ENCODE results near the gene DSG2. TPM values are rescaled to one million over a fixed set of nuclear protein-coding genes. Genes with fewer than 3 reads are reported as not detected.

Gene DSG2
- total and polyA plus RNA-seq, 8 donors: 6.1 to 130 (median 17.1) TPM

GRCh38 chr18:31586616-31587015, 88.6 kb downstream of the DSG2 start:
- H3K4me1 ChIP-seq: peaks cover 0 to 7% (median 3%) of the 10 kb centered on the region in 4 donors

GRCh38 chr18:31587529-31587928, 89.6 kb downstream of the DSG2 start:
- no peak for DNase-seq
- Histone ChIP-seq H3K27ac (no peak overlapping the region), H3K36me3 (no peaks in the 10 kb centered on the region), H3K9me3 (no peaks in the 10 kb centered on the region), H3K27me3 (no peaks in the 10 kb centered on the region), H3K4me3 (no peak overlapping the region), H3K4me1 (peaks cover 0 to 9% (median 3%) of the 10 kb centered on the region in 4 donors)
- intact Hi-C loops (cut with DNase I; ENCODE audit: low total_unique reads): no loop called here
- 79 to 90% (median 86%) methylated on average over 4 of the region's 4 CpGs for WGBS, 5 donors
- TF ChIP-seq EP300 (IDR thresholded peaks at IDR 0.05): no peak

More at GRCh38 chr18:31586616-31587015, 88.6 kb downstream of the DSG2 start:
- Histone ChIP-seq H3K9me3 (no peaks in the 10 kb centered on the region), H3K4me3 (no peak overlapping the region), H3K27me3 (no peaks in the 10 kb centered on the region), H3K36me3 (no peaks in the 10 kb centered on the region), H3K27ac (no peak overlapping the region)
- DNase-seq: no peak
- WGBS, 5 donors: 33 to 59% (median 46%) methylated on average over 5 of the region's 5 CpGs
- intact Hi-C loops (cut with DNase I; ENCODE audit: low total_unique reads): no loop called here
- no peak for TF ChIP-seq POLR2AphosphoS5 (IDR thresholded peaks at IDR 0.05)
- no peak for TF ChIP-seq EP300 (IDR thresholded peaks at IDR 0.05)
- no peak for TF ChIP-seq POLR2A (IDR thresholded peaks at IDR 0.05)
- TF ChIP-seq, protein P1, sequence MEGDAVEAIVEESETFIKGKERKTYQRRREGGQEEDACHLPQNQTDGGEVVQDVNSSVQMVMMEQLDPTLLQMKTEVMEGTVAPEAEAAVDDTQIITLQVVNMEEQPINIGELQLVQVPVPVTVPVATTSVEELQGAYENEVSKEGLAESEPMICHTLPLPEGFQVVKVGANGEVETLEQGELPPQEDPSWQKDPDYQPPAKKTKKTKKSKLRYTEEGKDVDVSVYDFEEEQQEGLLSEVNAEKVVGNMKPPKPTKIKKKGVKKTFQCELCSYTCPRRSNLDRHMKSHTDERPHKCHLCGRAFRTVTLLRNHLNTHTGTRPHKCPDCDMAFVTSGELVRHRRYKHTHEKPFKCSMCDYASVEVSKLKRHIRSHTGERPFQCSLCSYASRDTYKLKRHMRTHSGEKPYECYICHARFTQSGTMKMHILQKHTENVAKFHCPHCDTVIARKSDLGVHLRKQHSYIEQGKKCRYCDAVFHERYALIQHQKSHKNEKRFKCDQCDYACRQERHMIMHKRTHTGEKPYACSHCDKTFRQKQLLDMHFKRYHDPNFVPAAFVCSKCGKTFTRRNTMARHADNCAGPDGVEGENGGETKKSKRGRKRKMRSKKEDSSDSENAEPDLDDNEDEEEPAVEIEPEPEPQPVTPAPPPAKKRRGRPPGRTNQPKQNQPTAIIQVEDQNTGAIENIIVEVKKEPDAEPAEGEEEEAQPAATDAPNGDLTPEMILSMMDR (IDR thresholded peaks at IDR 0.05): no peak

DNA sequence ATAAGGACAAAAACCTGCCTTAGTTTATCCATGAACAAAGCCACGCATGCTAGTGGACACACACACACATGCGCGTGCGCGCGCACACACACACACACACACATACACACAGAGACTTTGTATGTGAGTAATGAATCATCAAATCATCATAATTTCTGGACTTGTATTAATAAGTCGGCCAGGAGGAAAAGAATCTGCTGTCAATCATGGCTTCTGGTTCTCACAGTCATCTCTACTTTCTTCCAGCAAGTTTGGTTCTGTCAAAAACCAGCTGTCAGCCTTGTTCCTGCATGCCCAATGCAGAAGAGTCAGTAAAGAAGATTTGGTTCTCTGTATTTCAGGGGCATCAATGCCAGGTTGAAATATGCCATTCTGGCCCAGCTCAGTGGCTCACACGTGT, 92.6 kb downstream of the DSG2 start:
- TF ChIP-seq POLR2A (IDR thresholded peaks at IDR 0.05) (no peak), EP300 (IDR thresholded peaks at IDR 0.05) (no peak), POLR2AphosphoS5 (IDR thresholded peaks at IDR 0.05) (no peak)
- TF ChIP-seq, protein P1 (IDR thresholded peaks at IDR 0.05): no peak
- no peak overlapping the region for H3K4me3 ChIP-seq
- H3K27me3 ChIP-seq: no peaks in the 10 kb centered on the region
- no peaks in the 10 kb centered on the region for H3K36me3 ChIP-seq
- WGBS, 5 donors: 82 to 89% (median 87%) methylated on average over 8 of the region's 8 CpGs
- H3K9me3 ChIP-seq: no peaks in the 10 kb centered on the region
- DNase-seq: no peak
- intact Hi-C loops (cut with DNase I; ENCODE audit: low total_unique reads): no loop called here
- peaks cover 0 to 9% (median 3%) of the 10 kb centered on the region in 4 donors for H3K4me1 ChIP-seq
- H3K27ac ChIP-seq: no peak overlapping the region

- no peaks in the 10 kb centered on the region for H3K27me3 ChIP-seq
- H3K36me3 ChIP-seq: no peaks in the 10 kb centered on the region
- peaks cover 0 to 9% (median 3%) of the 10 kb centered on the region in 4 donors for H3K4me1 ChIP-seq
- no peak overlapping the region for H3K27ac ChIP-seq
- TF ChIP-seq EP300 (IDR thresholded peaks at IDR 0.05): no peak
- TF ChIP-seq POLR2A (IDR thresholded peaks at IDR 0.05): no peak
- no peak for TF ChIP-seq POLR2AphosphoS5 (IDR thresholded peaks at IDR 0.05)
- TF ChIP-seq, protein P1 (IDR thresholded peaks at IDR 0.05): no peak
- peak in 1 of 2 donors; percentile 38 for DNase-seq
- 49 to 70% (median 56%) methylated on average over 2 of the region's 2 CpGs for whole genome bisulfite sequencing, 5 donors
- H3K9me3 ChIP-seq: no peaks in the 10 kb centered on the region
- intact Hi-C loops (cut with DNase I; ENCODE audit: low total_unique reads): no loop called here
- no peak overlapping the region for H3K4me3 ChIP-seq
These were observed 93.1 kb downstream of the DSG2 start for GRCh38 chr18:31591113-31591512.

GRCh38 chr18:31591628-31592027, 93.7 kb downstream of the DSG2 start, which contains the start of gene TTR:
Gene TTR (plus strand): TSS chr18:31591877. CDS start chr18:31591903, 26 bp downstream.
- peak; percentile 28 to 41 for DNase-seq
- no peaks in the 10 kb centered on the region for H3K27me3 ChIP-seq
- H3K36me3 ChIP-seq: no peaks in the 10 kb centered on the region
- H3K9me3 ChIP-seq: no peaks in the 10 kb centered on the region
- 18 to 45% (median 36%) methylated on average over 5 of the region's 5 CpGs for WGBS, 5 donors
- H3K4me1 ChIP-seq: peaks cover 0 to 9% (median 3%) of the 10 kb centered on the region in 4 donors
- H3K4me3 ChIP-seq: no peak within 1 kb of the TSS
- no peak for TF ChIP-seq POLR2AphosphoS5 (IDR thresholded peaks at IDR 0.05)
- TF ChIP-seq, protein P1 (IDR thresholded peaks at IDR 0.05): no peak
- TF ChIP-seq EP300 (IDR thresholded peaks at IDR 0.05): no peak
- TF ChIP-seq POLR2A (IDR thresholded peaks at IDR 0.05): no peak
- H3K27ac ChIP-seq: no peak within 1 kb of the TSS
- intact Hi-C loops (cut with DNase I; ENCODE audit: low total_unique reads): no loop called here
